Right kidney (tissue), 1 donor: ENCODE results near the gene ATP6V1B1.

Experiments used
- DNase-seq: peaks from one replicate; pipeline ENCODE4 v3.0.0-alpha.2; 2016

ATP6V1B1 gene

DNA sequence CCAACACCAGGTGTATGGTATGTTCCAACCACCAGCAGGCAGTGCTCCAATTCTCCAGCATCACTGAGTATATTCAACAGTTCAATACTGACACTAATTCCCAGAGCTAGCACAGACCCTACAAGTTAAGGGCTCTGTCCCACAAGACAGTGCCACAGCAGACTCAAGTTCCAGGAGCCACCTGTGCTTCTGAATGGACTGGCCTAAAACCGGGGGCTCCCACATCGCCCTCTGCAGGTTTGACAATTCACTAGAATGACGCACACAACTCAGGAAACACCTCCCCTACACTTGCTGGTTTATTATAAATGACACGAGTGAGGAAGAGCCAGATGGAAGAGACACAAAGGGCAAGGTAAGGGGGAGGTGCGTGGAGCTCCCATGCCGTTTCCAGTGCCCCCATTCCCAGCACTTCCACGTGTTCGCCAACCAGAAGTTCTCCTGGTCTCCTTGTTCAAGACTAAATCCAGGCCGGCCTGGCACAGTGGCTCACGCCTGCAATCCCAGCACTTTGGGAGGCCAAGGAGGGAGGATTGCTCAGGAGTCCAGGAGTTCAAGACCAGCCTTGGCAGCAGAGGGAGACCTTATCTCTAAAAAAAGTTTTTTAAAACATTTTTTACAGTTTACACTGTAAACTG lies 12.2 kb upstream of the ATP6V1B1 start:
- DNase-seq: no peak

DNA sequence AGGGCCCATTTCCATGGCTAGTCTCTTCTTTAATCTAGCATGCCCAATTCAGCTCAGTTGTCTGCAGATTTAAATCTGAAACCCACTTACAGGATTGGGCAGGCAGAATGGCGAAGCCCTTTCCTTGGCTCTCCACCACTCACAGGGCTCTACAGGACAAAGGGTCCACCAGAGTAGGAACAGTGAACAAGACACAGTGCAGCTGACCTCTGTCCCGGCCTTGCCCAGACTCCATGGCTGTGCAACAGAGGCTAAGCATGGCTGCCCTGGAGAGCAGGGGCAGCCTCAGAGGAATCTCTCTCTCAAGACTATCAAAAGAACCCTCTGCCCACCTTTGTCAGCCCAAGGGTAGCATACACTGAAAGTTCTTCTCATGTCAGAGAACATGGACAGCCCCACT lies 9.7 kb upstream of the ATP6V1B1 start:
- DNase-seq: no peak

- no peak for DNase-seq
Observed at GRCh38 chr2:70927138-70927537, 8.6 kb upstream of the ATP6V1B1 start.

DNA sequence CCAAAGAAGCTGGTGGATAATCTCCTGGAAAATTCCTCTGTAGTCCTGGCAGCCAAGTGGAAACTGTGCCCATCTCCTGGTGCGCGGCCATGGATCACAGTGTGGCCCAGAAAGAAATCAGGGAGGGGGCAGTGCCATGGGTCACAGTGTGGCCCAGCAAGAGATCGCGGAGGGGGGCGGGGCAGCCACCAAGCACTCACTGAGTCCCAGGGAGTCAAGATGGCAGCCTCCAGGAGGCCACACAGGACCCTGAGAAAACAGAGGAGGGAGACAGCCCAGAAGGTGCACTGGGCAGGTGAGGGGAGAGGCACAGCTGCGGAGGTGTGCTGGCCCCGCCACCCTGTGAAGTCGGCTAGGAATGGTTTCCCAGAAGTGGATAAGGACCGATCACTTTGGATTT lies 8.1 kb upstream of the ATP6V1B1 start:
- no peak for DNase-seq

GRCh38 chr2:70928366-70928765 lies 7.3 kb upstream of the ATP6V1B1 start:
- no peak for DNase-seq

GRCh38 chr2:70930371-70931329 lies 5.0 kb upstream of the ATP6V1B1 start:
- no peak for DNase-seq

DNA sequence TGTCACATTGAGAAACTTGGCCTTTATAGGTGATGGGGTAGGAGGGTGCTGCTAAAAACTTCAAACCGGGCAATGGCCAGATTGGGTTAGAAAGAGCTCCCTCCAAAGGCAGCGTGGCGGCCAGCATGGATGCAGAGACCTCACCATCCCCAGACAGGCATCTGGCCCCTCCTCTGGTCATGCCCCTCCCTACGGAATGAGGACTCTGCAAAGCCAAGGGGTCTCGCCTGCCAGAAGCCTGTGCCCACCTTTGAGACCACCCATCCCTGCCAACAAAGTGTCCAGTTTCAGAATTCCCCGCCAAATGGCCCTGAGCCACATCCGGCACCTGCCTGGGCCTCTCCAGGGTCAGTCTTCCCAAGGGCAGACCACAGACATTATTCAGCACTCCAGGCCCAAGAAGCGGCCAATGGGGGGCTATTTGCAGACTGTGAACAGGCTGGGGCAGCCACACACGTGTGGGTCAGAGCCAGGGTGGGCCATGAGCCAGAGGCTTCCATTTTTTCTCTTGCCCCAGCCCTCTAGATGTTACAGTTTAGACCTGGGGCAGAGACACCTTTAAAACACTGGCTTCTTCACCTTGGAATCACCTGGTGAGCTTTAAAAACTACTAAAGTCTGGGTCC lies 4.2 kb upstream of the ATP6V1B1 start:
- no peak for DNase-seq

GRCh38 chr2:70932631-70933230 lies 3.0 kb upstream of the ATP6V1B1 start:
- no peak for DNase-seq

GRCh38 chr2:70934981-70935380 lies 719 bp upstream of the ATP6V1B1 start:
- DNase-seq: no peak

GRCh38 chr2:70936165-70936978 lies 672 bp downstream of the ATP6V1B1 start:
- DNase-seq: no peak

GRCh38 chr2:70936979-70937811 lies 1.5 kb downstream of the ATP6V1B1 start:
- DNase-seq: no peak

GRCh38 chr2:70937866-70938585 lies 2.3 kb downstream of the ATP6V1B1 start:
- DNase-seq: no peak

DNA sequence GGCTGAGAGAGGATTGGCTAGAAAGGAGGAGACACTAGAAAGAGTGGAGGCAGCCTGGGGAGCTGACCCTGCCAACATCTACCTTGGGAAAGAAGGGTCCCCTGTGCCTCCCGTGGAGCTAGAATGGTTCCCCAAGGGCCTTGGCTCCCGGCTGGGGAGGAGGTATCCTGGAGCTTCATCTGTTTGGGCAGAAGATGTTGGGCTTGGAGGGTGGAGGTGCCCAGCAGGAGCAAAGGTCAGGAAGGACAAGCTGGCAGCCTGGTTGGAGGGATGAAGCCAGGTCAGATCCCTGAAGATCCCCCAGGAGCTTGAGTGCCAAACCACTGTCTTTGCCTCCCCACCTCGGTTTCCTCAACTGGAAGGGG lies 2.9 kb downstream of the ATP6V1B1 start:
- DNase-seq: no peak

DNA sequence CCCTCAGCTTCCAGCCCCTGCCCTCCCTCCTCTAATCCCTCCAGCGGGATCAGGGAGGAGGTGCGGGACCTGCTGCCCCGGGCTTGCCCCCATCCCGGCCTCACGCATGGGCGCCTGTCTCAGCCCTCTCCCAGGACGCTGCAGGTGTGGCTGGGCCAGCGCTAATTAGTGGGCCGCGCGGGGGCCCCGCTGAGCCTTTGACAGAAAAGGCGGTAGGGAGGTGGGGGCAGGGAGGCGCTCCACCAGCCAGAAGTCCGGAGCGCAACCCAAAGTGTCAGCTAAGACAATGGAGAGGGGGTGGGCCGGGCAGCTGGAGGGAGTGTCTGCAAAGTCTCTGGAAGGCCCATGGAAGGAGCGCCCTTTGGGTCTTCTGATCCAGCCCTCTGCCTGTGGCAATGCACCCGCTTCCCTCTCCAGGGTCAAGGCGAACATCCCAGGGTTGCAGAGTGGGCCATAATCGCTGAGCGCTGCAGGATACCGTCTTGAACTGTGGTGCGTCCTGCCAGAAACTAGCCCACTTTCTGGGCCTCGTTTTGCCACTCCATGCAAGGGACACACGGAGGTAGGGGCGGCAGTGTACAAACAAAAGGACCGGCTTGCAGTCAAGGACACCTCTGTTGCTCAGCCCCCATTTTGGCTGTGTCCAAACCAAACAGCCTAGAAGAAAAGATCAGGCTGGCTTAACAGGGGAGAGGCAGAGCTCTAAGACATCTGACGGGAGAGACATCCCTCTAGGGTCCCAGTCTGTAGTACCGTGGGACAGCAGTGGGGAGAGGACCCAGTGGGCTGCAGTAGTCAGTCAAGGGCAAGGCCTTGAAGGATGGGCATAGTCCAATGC lies 3.5 kb downstream of the ATP6V1B1 start:
- no peak for DNase-seq

GRCh38 chr2:70939839-70940580 lies 4.3 kb downstream of the ATP6V1B1 start:
- DNase-seq: no peak

DNA sequence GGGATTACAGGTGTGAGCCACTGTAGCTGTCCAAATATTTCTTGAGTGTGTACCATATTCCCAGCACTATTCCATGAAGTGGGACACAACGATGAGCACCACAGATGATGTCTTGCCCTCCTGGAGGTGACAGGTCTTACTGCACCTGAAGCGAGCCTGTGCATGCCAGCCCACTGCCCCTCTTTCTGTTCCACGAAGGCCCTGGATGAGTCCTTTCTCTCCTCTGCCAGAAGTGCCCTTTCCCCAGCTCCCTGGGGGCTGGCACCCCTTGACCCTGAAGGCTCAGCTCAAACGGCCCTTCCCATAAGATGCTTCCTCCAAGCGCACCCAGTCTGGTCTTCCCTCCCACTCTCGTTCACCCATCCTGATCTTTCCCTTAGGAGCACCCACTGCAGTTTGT lies 5.5 kb downstream of the ATP6V1B1 start:
- DNase-seq: no peak

DNA sequence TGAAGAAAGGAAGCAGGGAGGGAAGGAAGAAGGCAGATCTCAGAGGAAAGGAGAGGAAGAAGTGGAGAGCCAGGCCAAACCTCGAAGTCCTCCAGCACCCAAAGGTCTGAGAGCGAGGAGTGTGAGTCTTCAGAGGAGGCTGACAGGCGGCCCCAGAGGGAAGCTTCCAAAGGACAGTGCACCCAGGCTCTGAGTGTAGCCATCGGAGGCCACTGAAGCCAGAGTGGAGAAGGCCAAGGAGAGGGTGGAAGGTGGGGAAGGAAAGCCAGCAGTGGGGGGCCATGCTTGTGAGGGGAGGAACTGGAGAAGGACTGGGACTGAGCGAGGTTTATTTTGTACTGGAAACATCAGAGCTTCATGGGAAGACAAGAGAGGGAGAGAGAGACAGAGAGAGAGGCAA lies 6.0 kb downstream of the ATP6V1B1 start:
- DNase-seq: no peak

- no peak for DNase-seq
Observed at GRCh38 chr2:70942396-70943204, 6.9 kb downstream of the ATP6V1B1 start.
